GM21515 (cell line): ENCODE data around the gene OTUD5.

Source experiments
- ATAC-seq: cut with Tn5 transposase; IDR thresholded peaks from one replicate; pipeline ENCODE4 v1.9.1; 2021; ENCODE audit not compliant: unreplicated experiment

The OTUD5 gene

GRCh38 chrX:48972220-48973164 lies 15.1 kb upstream of the OTUD5 start:
- no peak for ATAC-seq

- no peak for ATAC-seq
Observed at GRCh38 chrX:48971249-48972219, 14.1 kb upstream of the OTUD5 start, which contains the start of gene KCND1. Gene KCND1 (minus strand): TSS chrX:48971844. CDS start chrX:48970271, 1,573 bp downstream.

- no peak for ATAC-seq
Observed at GRCh38 chrX:48969471-48969870, 12.1 kb upstream of the OTUD5 start.

GRCh38 chrX:48968377-48968776 lies 11.0 kb upstream of the OTUD5 start:
- no peak for ATAC-seq

GRCh38 chrX:48966796-48967579 lies 9.6 kb upstream of the OTUD5 start:
- ATAC-seq, result no peak

GRCh38 chrX:48965959-48966358 lies 8.6 kb upstream of the OTUD5 start:
- no peak for ATAC-seq

GRCh38 chrX:48961585-48962091 lies 4.2 kb upstream of the OTUD5 start:
- no peak for ATAC-seq

- ATAC-seq, result no peak
Observed at GRCh38 chrX:48960291-48960690, 2.9 kb upstream of the OTUD5 start.

GRCh38 chrX:48958635-48959094 lies 1.3 kb upstream of the OTUD5 start:
- ATAC-seq, result no peak

- ATAC-seq, result peak; percentile 81
Observed at GRCh38 chrX:48957827-48958634, 624 bp upstream of the OTUD5 start.

- no peak for ATAC-seq
Observed at GRCh38 chrX:48956728-48957414, 536 bp downstream of the OTUD5 start.

GRCh38 chrX:48948589-48948988 lies 8.8 kb downstream of the OTUD5 start:
- ATAC-seq, result no peak

- no peak for ATAC-seq
Observed at GRCh38 chrX:48945517-48946348, 11.7 kb downstream of the OTUD5 start.

GRCh38 chrX:48942895-48943294 lies 14.5 kb downstream of the OTUD5 start:
- ATAC-seq, result no peak

- ATAC-seq, result no peak
Observed at GRCh38 chrX:48940404-48940955, 16.9 kb downstream of the OTUD5 start.

GRCh38 chrX:48939524-48940228 lies 17.7 kb downstream of the OTUD5 start:
- ATAC-seq, result no peak
